B cell (primary cell): ENCODE measurements around the gene TOM1L2. TPM values are rescaled to one million over a fixed set of nuclear protein-coding genes. Genes with fewer than 3 reads are reported as not detected.

Experiments used
- ATAC-seq: fragments of 200-7000 bp; cut with Tn5 transposase; one replicate; pipeline ENCODE4 v1.10.0; 2021; ENCODE audit warnings: low read depth, mild to moderate bottlenecking, moderate number of reproducible peaks, moderate library complexity
- CTCF ChIA-PET: fragments of 350-600 bp; sonication (Branson Sonifier 250); formaldehyde crosslinking; loops from one replicate; lab custom pipeline; 2021; ENCODE audit warnings: antibody characterized with exemption, inconsistent platforms; lab: Charles Lee
- POLR2A ChIA-PET: fragments of 350-600 bp; sonication (Branson Sonifier 250); formaldehyde crosslinking; loops from one replicate; lab custom pipeline; 2021; ENCODE audit warnings: antibody characterized with exemption; lab: Charles Lee
- DNase-seq: peaks from one replicate; pipeline ENCODE4 v3.0.0; 2013
- H2AFZ ChIP-seq: 2 replicates; pipeline ENCODE4 v1.6.1; 2012; ENCODE audit warnings: mild to moderate bottlenecking, low read depth, low read length; ENCODE audit not compliant: insufficient read depth, poor library complexity, severe bottlenecking
- H3K27ac ChIP-seq, 2 donors: 1 replicate in 1 of 2; 2 replicates in 1 of 2; pipeline ENCODE4 v1.5.1; 2012 to 2013; ENCODE audit warnings: low read length in 2 of 2, mild to moderate bottlenecking in 2 of 2, moderate library complexity in 1 of 2
- H3K27me3 ChIP-seq, 4 experiments: fragments of 200-600 bp in 1 of 4; sonication (generic) in 1 of 4; replicated peaks in 1 of 4; 1 replicate in 2 of 4; 2 replicates in 2 of 4; pipeline versions ENCODE4 v1.6.1 to v1.7.0; 2013 to 2016; ENCODE audit warnings: low read length in 3 of 4, mild to moderate bottlenecking in 2 of 4, mixed read lengths in 1 of 4, moderate library complexity in 1 of 4; ENCODE audit not compliant: insufficient read depth in 4 of 4, control insufficient read depth in 3 of 4; ENCODE audit errors: control extremely low read depth in 1 of 4
- H3K36me3 ChIP-seq, 2 experiments: replicated peaks in 1 of 2; 1 replicate in 1 of 2; 2 replicates in 1 of 2; pipeline versions ENCODE4 v1.6.1 to v1.7.1; 2013; ENCODE audit warnings: low read length in 1 of 2; ENCODE audit not compliant: insufficient read depth in 2 of 2, control insufficient read depth in 1 of 2; ENCODE audit errors: control extremely low read depth in 1 of 2, extremely low read depth in 1 of 2
- H3K4me1 ChIP-seq, 2 donors: fragments of 200-600 bp in 1 of 2; sonication (generic) in 1 of 2; 1 replicate in 1 of 2; 2 replicates in 1 of 2; pipeline versions ENCODE4 v1.5.1 to v1.6.1; 2013 to 2017; ENCODE audit warnings: low read length in 2 of 2; ENCODE audit not compliant: control insufficient read depth in 2 of 2, insufficient read depth in 2 of 2
- H3K4me2 ChIP-seq: replicated peaks from 2 replicates; pipeline ENCODE3; 2012; ENCODE audit warnings: mild to moderate bottlenecking, low read depth, low read length; ENCODE audit not compliant: poor library complexity, severe bottlenecking
- H3K4me3 ChIP-seq, 5 experiments: fragments of 200-600 bp in 1 of 5; sonication (generic) in 1 of 5; 1 replicate in 3 of 5; 2 replicates in 2 of 5; pipeline versions ENCODE4 v1.5.1 to v1.7.0; 2011 to 2016; ENCODE audit warnings: low read length in 4 of 5, mild to moderate bottlenecking in 4 of 5, low read depth in 2 of 5, control low read depth in 1 of 5, moderate library complexity in 1 of 5; ENCODE audit not compliant: insufficient read depth in 1 of 5; ENCODE audit errors: control extremely low read depth in 1 of 5, extremely low read depth in 1 of 5
- H3K79me2 ChIP-seq: fragments of 200-600 bp; sonication (generic); one replicate; pipeline ENCODE4 v1.6.0; 2016; ENCODE audit warnings: low read length; ENCODE audit not compliant: control insufficient read depth, insufficient read depth
- H3K9ac ChIP-seq: fragments of 200-600 bp; sonication (generic); 2 replicates; pipeline ENCODE4 v1.6.1; 2017; ENCODE audit warnings: mild to moderate bottlenecking, low read length, moderate library complexity
- H3K9me3 ChIP-seq, 3 donors: one replicate each; pipeline versions ENCODE4 v1.6.1 to v1.7.1; 2013; ENCODE audit warnings: low read length in 2 of 3; ENCODE audit not compliant: control insufficient read depth in 2 of 3, insufficient read depth in 1 of 3; ENCODE audit errors: control extremely low read depth in 1 of 3
- H4K20me1 ChIP-seq: 2 replicates; pipeline ENCODE4 v1.6.0; 2012; ENCODE audit warnings: mild to moderate bottlenecking, low read length; ENCODE audit not compliant: insufficient read depth, control insufficient read depth, poor library complexity, severe bottlenecking
- H3K27ac Mint-ChIP-seq: one replicate; pipeline ENCODE4 v1.8.0; 2021; ENCODE audit warnings: mixed read lengths
- H3K27me3 Mint-ChIP-seq: one replicate; pipeline ENCODE4 v1.8.0; 2021; ENCODE audit warnings: mixed read lengths
- H3K4me1 Mint-ChIP-seq: one replicate; pipeline ENCODE4 v1.8.0; 2021; ENCODE audit warnings: mixed read lengths
- H3K4me3 Mint-ChIP-seq: one replicate; pipeline ENCODE4 v1.8.0; 2021; ENCODE audit warnings: mixed read lengths
- H3K9me3 Mint-ChIP-seq: one replicate; pipeline ENCODE4 v1.8.0; 2022; ENCODE audit warnings: mixed read lengths; ENCODE audit not compliant: insufficient read depth
- CTCF ChIP-seq: fragments of 200-600 bp; IDR thresholded peaks from one replicate; pipeline ENCODE4 v1.8.0; 2022; ENCODE audit warnings: antibody characterized with exemption, mild to moderate bottlenecking
- EZH2 ChIP-seq: IDR thresholded peaks from 2 replicates; pipeline ENCODE4 v1.6.1; 2012; ENCODE audit warnings: borderline replicate concordance, low read depth, mild to moderate bottlenecking, moderate library complexity, low read length; ENCODE audit not compliant: insufficient read depth, poor library complexity, severe bottlenecking
- WGBS: methylation state at CpG from one replicate; pipeline ENCODE4 v1.1.5; 2013; ENCODE audit warnings: missing lambda C conversion rate; ENCODE audit not compliant: insufficient coverage; 5-methylcytosine and 5-hydroxymethylcytosine counted together
- intact Hi-C: fragments of 100-400 bp; cut with micrococcal nuclease; formaldehyde crosslinking; loops from one replicate; pipeline ENCODE4 v1.10.0; 2022
- polyA plus RNA-seq: library from polyadenylated mRNA; depleted of rRNA; stranded (reverse); fragments of >200 nt; gene quantifications from 2 replicates; pipeline ENCODE4 v1.2.3, GENCODE V29; 2012
- total RNA-seq, 2 donors: library from RNA; stranded (reverse); fragments of 120-200 nt in 1 of 2; gene quantifications; 1 replicate in 1 of 2; 2 replicates in 1 of 2; pipeline versions ENCODE4 v1.2.3 to v1.2.4, GENCODE V29; 2013 to 2022

The TOM1L2 gene
- total and polyA plus RNA-seq, 2 donors (not counting 1 experiment from before 2014, with no cell fraction given) = 25.1 to 29.7 TPM

GRCh38 chr17:17871913-17872312, 100.3 kb downstream of the TOM1L2 start:
- no peak overlapping the region for H3K27ac ChIP-seq
- H3K4me1 ChIP-seq = no peaks in the 10 kb centered on the region
- ChIA-PET CTCF (no interaction called here), POLR2A (no interaction called here)
- Mint-ChIP-seq H3K4me3 (no peak overlapping the region), H3K27me3 (no peaks in the 10 kb centered on the region), H3K9me3 (no peaks in the 10 kb centered on the region), H3K27ac (no peak overlapping the region), H3K4me1 (no peaks in the 10 kb centered on the region)
- H3K9me3 ChIP-seq = no peaks in the 10 kb centered on the region
- DNase-seq (no peak), ATAC-seq (no peak)
- WGBS = 100% methylated on average over 2 of the region's 3 CpGs
- H2AFZ ChIP-seq = no peak overlapping the region
- TF ChIP-seq CTCF = no peak
- no peak for TF ChIP-seq EZH2
- no peaks in the 10 kb centered on the region for H4K20me1 ChIP-seq
- H3K36me3 ChIP-seq = peaks cover 3 to 17% of the 10 kb centered on the region in 2 experiments
- no peak overlapping the region for H3K9ac ChIP-seq
- H3K4me3 ChIP-seq = no peak overlapping the region
- no peaks in the 10 kb centered on the region for H3K79me2 ChIP-seq
- H3K4me2 ChIP-seq = no peak overlapping the region
- H3K27me3 ChIP-seq = no peaks in the 10 kb centered on the region
- intact Hi-C loops = no loop called here

- H3K79me2 ChIP-seq = no peaks in the 10 kb centered on the region
- ATAC-seq (no peak), DNase-seq (no peak)
- POLR2A ChIA-PET = no interaction called here
- H3K4me1 ChIP-seq = no peaks in the 10 kb centered on the region
- H3K27ac ChIP-seq = no peak overlapping the region
- CTCF ChIA-PET = interaction anchor here (1.2 kb wide), 1 partner anchor 230 kb away, joined by 4 read pairs; no protein-coding TSS in a partner anchor
- H3K36me3 ChIP-seq = peaks cover 0 to 12% of the 10 kb centered on the region in 2 experiments
- 96% methylated on average over 4 of the region's 6 CpGs for WGBS
- H3K27me3 ChIP-seq = no peaks in the 10 kb centered on the region
- TF ChIP-seq CTCF (no peak), EZH2 (no peak)
- intact Hi-C loops = no loop called here
- no peak overlapping the region for H3K27ac Mint-ChIP-seq
- H3K27me3 Mint-ChIP-seq = no peaks in the 10 kb centered on the region
- H3K4me3 ChIP-seq = no peak overlapping the region
- H2AFZ ChIP-seq = no peak overlapping the region
- no peak overlapping the region for H3K4me3 Mint-ChIP-seq
- no peaks in the 10 kb centered on the region for H3K4me1 Mint-ChIP-seq
- H3K9me3 ChIP-seq = no peaks in the 10 kb centered on the region
- H4K20me1 ChIP-seq = no peaks in the 10 kb centered on the region
- no peak overlapping the region for H3K9ac ChIP-seq
- H3K4me2 ChIP-seq = no peak overlapping the region
- H3K9me3 Mint-ChIP-seq = no peaks in the 10 kb centered on the region
These were observed 102.0 kb downstream of the TOM1L2 start for GRCh38 chr17:17870247-17870646.
